ENCODE data around the gene KLF1. TPM values are rescaled to one million over a fixed set of nuclear protein-coding genes. Genes with fewer than 3 reads are reported as not detected.

The KLF1 gene
- polyA plus RNA-seq, 1 of the 3 experiments (the other 2 are of a cell fraction): not detected

DNA sequence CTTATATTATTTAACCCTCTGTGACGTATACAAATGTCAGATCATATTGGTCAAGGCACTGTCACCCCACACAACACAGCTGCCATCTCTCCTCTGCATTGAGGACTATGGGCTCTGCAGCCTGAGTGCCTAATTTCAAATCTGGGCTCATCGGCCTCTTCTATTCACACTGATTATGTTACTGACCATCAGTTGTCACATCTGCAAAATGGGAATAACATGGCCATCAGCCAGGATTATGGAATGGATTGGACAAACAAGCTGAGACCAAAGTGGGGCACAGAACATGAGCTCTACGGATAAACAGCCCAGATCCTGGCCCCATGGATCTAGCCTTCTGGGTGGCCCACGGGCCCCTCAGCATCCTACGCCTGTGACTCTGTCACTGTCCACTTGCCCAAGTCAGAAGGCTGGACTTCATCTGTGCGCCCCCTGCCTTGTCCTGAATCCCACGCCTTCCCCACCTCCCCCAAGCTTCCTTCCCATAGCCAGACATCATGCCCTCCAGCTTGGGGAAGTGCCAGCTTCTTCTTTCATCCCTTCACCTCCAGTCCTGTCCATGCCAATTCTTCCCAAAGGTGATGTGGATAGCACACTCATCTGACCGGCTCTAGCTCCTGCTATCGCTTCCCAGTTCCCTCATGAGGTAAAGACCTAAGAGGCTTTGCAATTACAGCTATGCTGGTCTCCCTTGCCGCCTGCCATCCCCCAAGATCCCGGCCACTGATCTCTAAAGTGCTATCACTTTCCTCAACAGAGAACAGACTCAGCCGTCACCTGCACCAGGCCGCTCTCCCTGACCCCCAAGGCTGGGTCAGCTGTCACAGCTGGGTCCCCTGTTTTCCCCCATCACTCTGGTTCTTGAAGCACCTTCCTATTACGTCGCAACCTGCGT lies 45.6 kb upstream of the KLF1 start:
- peaks cover 40% of the 10 kb centered on the region for H3K79me2 ChIP-seq (ENCODE audit: insufficient read depth)
- TF ChIP-seq ELF1 (IDR thresholded peaks at IDR 0.05) (no peak), EZH2phosphoT487 (IDR thresholded peaks at IDR 0.05; ENCODE audit: borderline replicate concordance, low read depth) (no peak), POLR2AphosphoS5 (IDR thresholded peaks at IDR 0.05; ENCODE audit: low read depth, low read length) (no peak), RFX5 (IDR thresholded peaks at IDR 0.05; ENCODE audit: low read length) (no peak), SMC3 (IDR thresholded peaks at IDR 0.05; ENCODE audit: low read depth, low read length) (no peak), JUND (IDR thresholded peaks at IDR 0.05) (no peak), TCF12 (IDR thresholded peaks at IDR 0.05) (no peak), FOXM1 (IDR thresholded peaks at IDR 0.05; ENCODE audit: low read depth) (no peak)
- TF ChIP-seq, protein P1, sequence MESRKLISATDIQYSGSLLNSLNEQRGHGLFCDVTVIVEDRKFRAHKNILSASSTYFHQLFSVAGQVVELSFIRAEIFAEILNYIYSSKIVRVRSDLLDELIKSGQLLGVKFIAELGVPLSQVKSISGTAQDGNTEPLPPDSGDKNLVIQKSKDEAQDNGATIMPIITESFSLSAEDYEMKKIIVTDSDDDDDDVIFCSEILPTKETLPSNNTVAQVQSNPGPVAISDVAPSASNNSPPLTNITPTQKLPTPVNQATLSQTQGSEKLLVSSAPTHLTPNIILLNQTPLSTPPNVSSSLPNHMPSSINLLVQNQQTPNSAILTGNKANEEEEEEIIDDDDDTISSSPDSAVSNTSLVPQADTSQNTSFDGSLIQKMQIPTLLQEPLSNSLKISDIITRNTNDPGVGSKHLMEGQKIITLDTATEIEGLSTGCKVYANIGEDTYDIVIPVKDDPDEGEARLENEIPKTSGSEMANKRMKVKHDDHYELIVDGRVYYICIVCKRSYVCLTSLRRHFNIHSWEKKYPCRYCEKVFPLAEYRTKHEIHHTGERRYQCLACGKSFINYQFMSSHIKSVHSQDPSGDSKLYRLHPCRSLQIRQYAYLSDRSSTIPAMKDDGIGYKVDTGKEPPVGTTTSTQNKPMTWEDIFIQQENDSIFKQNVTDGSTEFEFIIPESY (IDR thresholded peaks at IDR 0.05; ENCODE audit: borderline replicate concordance, low read depth): no peak
- TF ChIP-seq, protein P2, sequence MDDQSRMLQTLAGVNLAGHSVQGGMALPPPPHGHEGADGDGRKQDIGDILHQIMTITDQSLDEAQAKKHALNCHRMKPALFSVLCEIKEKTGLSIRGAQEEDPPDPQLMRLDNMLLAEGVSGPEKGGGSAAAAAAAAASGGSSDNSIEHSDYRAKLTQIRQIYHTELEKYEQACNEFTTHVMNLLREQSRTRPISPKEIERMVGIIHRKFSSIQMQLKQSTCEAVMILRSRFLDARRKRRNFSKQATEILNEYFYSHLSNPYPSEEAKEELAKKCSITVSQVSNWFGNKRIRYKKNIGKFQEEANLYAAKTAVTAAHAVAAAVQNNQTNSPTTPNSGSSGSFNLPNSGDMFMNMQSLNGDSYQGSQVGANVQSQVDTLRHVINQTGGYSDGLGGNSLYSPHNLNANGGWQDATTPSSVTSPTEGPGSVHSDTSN (IDR thresholded peaks at IDR 0.05): no peak
- TF ChIP-seq, protein P3, sequence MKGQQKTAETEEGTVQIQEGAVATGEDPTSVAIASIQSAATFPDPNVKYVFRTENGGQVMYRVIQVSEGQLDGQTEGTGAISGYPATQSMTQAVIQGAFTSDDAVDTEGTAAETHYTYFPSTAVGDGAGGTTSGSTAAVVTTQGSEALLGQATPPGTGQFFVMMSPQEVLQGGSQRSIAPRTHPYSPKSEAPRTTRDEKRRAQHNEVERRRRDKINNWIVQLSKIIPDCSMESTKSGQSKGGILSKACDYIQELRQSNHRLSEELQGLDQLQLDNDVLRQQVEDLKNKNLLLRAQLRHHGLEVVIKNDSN (IDR thresholded peaks at IDR 0.05; ENCODE audit: borderline replicate concordance, low read depth): no peak
- TF ChIP-seq, protein P4, sequence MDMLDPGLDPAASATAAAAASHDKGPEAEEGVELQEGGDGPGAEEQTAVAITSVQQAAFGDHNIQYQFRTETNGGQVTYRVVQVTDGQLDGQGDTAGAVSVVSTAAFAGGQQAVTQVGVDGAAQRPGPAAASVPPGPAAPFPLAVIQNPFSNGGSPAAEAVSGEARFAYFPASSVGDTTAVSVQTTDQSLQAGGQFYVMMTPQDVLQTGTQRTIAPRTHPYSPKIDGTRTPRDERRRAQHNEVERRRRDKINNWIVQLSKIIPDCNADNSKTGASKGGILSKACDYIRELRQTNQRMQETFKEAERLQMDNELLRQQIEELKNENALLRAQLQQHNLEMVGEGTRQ (IDR thresholded peaks at IDR 0.05; ENCODE audit: borderline replicate concordance, low read depth, low read length): no peak
- TF ChIP-seq, protein P5, sequence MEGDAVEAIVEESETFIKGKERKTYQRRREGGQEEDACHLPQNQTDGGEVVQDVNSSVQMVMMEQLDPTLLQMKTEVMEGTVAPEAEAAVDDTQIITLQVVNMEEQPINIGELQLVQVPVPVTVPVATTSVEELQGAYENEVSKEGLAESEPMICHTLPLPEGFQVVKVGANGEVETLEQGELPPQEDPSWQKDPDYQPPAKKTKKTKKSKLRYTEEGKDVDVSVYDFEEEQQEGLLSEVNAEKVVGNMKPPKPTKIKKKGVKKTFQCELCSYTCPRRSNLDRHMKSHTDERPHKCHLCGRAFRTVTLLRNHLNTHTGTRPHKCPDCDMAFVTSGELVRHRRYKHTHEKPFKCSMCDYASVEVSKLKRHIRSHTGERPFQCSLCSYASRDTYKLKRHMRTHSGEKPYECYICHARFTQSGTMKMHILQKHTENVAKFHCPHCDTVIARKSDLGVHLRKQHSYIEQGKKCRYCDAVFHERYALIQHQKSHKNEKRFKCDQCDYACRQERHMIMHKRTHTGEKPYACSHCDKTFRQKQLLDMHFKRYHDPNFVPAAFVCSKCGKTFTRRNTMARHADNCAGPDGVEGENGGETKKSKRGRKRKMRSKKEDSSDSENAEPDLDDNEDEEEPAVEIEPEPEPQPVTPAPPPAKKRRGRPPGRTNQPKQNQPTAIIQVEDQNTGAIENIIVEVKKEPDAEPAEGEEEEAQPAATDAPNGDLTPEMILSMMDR (IDR thresholded peaks at IDR 0.05): no peak
- peaks cover 4 to 26% of the 10 kb centered on the region in 2 experiments for H3K36me3 ChIP-seq (replicated peaks in 1 of 2; ENCODE audit: control insufficient read depth in 1 of 2, insufficient read depth in 2 of 2, low read length in 1 of 2)
- H3K27me3 ChIP-seq (ENCODE audit: insufficient read depth): no peaks in the 10 kb centered on the region
- peak overlapping the region; percentile 82 for H3K9ac ChIP-seq
- H4K20me1 ChIP-seq (ENCODE audit: insufficient read depth): 0 out of 2 replicates have a peak, but pooled peaks cover 4% of the 10 kb centered on the region
- H3K27ac ChIP-seq (ENCODE audit: low read depth in 2 of 2, low read length in 1 of 2): peak overlapping the region; percentile 47 to 81; a peak in 3 of 4 replicates
- H3K9me2 ChIP-seq: no peaks in the 10 kb centered on the region
- ChIA-PET CTCF (interaction anchor here (0.8 to 2.5 kb wide), 9 partner anchors 9 to 161 kb away, joined by 3 to 10 read pairs (median 7); partner anchors contain the start of gene SYCE2), POLR2A (interaction anchor here (0.5 to 2.3 kb wide), 15 partner anchors 9 to 197 kb away, joined by 3 to 15 read pairs (median 3); partner anchors contain the start of genes GCDH, NACC1 and SYCE2)
- 0 out of 2 replicates have a peak overlapping the region, but pooled peaks have one; percentile 30 for H2AFZ ChIP-seq (ENCODE audit: low read depth)
- H3K4me3 ChIP-seq (ENCODE audit: low read depth in 2 of 2, low read length in 1 of 2): peak overlapping the region; percentile 84 to 86
- H3F3A ChIP-seq (replicated peaks; ENCODE audit: insufficient read depth): peaks cover 7% of the 10 kb centered on the region
- H3K4me1 ChIP-seq (ENCODE audit: control insufficient read depth in 1 of 2, insufficient read depth in 2 of 2, low read depth in 1 of 2, low read length in 1 of 2): peaks cover 5 to 12% of the 10 kb centered on the region in 2 experiments; a peak in 2 of 4 replicates
- H3K4me2 ChIP-seq: peak overlapping the region; percentile 95
- DNase-seq: peak; percentile 56
- H3K9me3 ChIP-seq: no peaks in the 10 kb centered on the region
- 25% methylated on average over 16 of the region's 16 CpGs for WGBS (ENCODE audit: low lambda C conversion rate)

All from SK-N-SH (cell line).